ENCODE results near the gene FEM1A.
A peak's percentile ranks its signal among the peaks of the same experiment; 100 is the strongest.
"Not testable (repeated sequence)": the region's sequence is repeated elsewhere in the genome, so short reads cannot be mapped to it uniquely, and the experiment has no call there.

FEM1A gene

GRCh38 chr19:4773047-4773640 lies 18.4 kb upstream of the FEM1A start:
- DNase-seq (ENCODE audit: low read depth in 2 of 3, low spot score in 2 of 3) = no peak

- no peak for DNase-seq (ENCODE audit: low read depth in 2 of 3, low spot score in 2 of 3)
Measured at GRCh38 chr19:4774136-4774535, 17.4 kb upstream of the FEM1A start.

GRCh38 chr19:4775627-4776152 lies 15.8 kb upstream of the FEM1A start:
- DNase-seq (ENCODE audit: low read depth in 2 of 3, low spot score in 2 of 3) = no peak

GRCh38 chr19:4776436-4777211 lies 14.9 kb upstream of the FEM1A start:
- no peak for DNase-seq (ENCODE audit: low read depth in 2 of 3, low spot score in 2 of 3)

GRCh38 chr19:4778124-4778523 lies 13.4 kb upstream of the FEM1A start:
- not testable (repeated sequence) for DNase-seq (ENCODE audit: low read depth in 2 of 3, low spot score in 2 of 3)

GRCh38 chr19:4780860-4781259 lies 10.7 kb upstream of the FEM1A start:
- no peak for DNase-seq (ENCODE audit: low read depth in 2 of 3, low spot score in 2 of 3)

- no peak for DNase-seq (ENCODE audit: low read depth in 2 of 3, low spot score in 2 of 3)
Measured at GRCh38 chr19:4781801-4782200, 9.7 kb upstream of the FEM1A start.

GRCh38 chr19:4786412-4787016 lies 5.0 kb upstream of the FEM1A start:
- not testable (repeated sequence) for DNase-seq (ENCODE audit: low read depth in 2 of 3, low spot score in 2 of 3)

- not testable (repeated sequence) for DNase-seq (ENCODE audit: low read depth in 2 of 3, low spot score in 2 of 3)
Measured at GRCh38 chr19:4792019-4792865, 708 bp downstream of the FEM1A start.

GRCh38 chr19:4792866-4793195 lies 1.3 kb downstream of the FEM1A start:
- not testable (repeated sequence) for DNase-seq (ENCODE audit: low read depth in 2 of 3, low spot score in 2 of 3)

- DNase-seq (ENCODE audit: low read depth in 2 of 3, low spot score in 2 of 3) = not testable (repeated sequence)
Measured at GRCh38 chr19:4793278-4793677, 1.7 kb downstream of the FEM1A start.

- no peak for DNase-seq (ENCODE audit: low read depth in 2 of 3, low spot score in 2 of 3)
Measured at GRCh38 chr19:4794971-4795370, 3.4 kb downstream of the FEM1A start.

- no peak for DNase-seq (ENCODE audit: low read depth in 2 of 3, low spot score in 2 of 3)
Measured at GRCh38 chr19:4795400-4795799, 3.9 kb downstream of the FEM1A start.

- no peak for DNase-seq (ENCODE audit: low read depth in 2 of 3, low spot score in 2 of 3)
Measured at GRCh38 chr19:4800591-4801081, 9.1 kb downstream of the FEM1A start.

GRCh38 chr19:4801085-4801619 lies 9.6 kb downstream of the FEM1A start:
- DNase-seq (ENCODE audit: low read depth in 2 of 3, low spot score in 2 of 3) = no peak

GRCh38 chr19:4802711-4803110 lies 11.2 kb downstream of the FEM1A start:
- no peak for DNase-seq (ENCODE audit: low read depth in 2 of 3, low spot score in 2 of 3)

- peak; percentile 29 to 59 (median 49) for DNase-seq (ENCODE audit: low read depth in 2 of 3, low spot score in 2 of 3)
Measured at GRCh38 chr19:4803736-4804695, 12.5 kb downstream of the FEM1A start.

GRCh38 chr19:4805140-4805539 lies 13.6 kb downstream of the FEM1A start:
- not testable (repeated sequence) for DNase-seq (ENCODE audit: low read depth in 2 of 3, low spot score in 2 of 3)

- no peak for DNase-seq (ENCODE audit: low read depth in 2 of 3, low spot score in 2 of 3)
Measured at GRCh38 chr19:4806384-4806783, 14.8 kb downstream of the FEM1A start.

GRCh38 chr19:4807188-4807587 lies 15.7 kb downstream of the FEM1A start:
- no peak for DNase-seq (ENCODE audit: low read depth in 2 of 3, low spot score in 2 of 3)
